ENCODE data around the gene IRF9. TPM values are rescaled to one million over a fixed set of nuclear protein-coding genes. Genes with fewer than 3 reads are reported as not detected.

IRF9 gene
- total RNA-seq, 1 experiment from 2014 or later: 27.6 TPM

GRCh38 chr14:24213866-24214662 lies 53.0 kb downstream of the IRF9 start:
- Histone ChIP-seq H3K4ac (ENCODE audit: low read depth, low read length) (no peak overlapping the region), H2BK15ac (ENCODE audit: low read depth, low read length) (no peak overlapping the region), H3K79me2 (ENCODE audit: insufficient read depth, low read length) (no peaks in the 10 kb centered on the region), H3K9ac (ENCODE audit: extremely low read depth, insufficient read length, low read length) (peak overlapping the region; percentile 75), H4K20me1 (ENCODE audit: control insufficient read depth, insufficient read depth, insufficient read length) (no peaks in the 10 kb centered on the region), H3K23ac (ENCODE audit: insufficient read length, low read depth, low read length) (no peak overlapping the region), H3K9me3 (ENCODE audit: control insufficient read depth, low read depth, low read length) (no peaks in the 10 kb centered on the region), H2BK120ac (ENCODE audit: low read depth, low read length, poor library complexity, severe bottlenecking) (no peak overlapping the region), H2BK5ac (ENCODE audit: insufficient read length, low read length) (no peak overlapping the region), H3K18ac (ENCODE audit: insufficient read length, low read depth, low read length) (no peak overlapping the region), H4K5ac (ENCODE audit: insufficient read length, low read depth, low read length) (no peak overlapping the region), H3K27ac (ENCODE audit: insufficient read length, low read depth, low read length) (peak overlapping the region; percentile 41), H2BK20ac (ENCODE audit: low read depth, low read length, poor library complexity, severe bottlenecking) (no peak overlapping the region), H2BK12ac (ENCODE audit: insufficient read length, low read depth, low read length) (no peak overlapping the region), H3K23me2 (ENCODE audit: insufficient read length, low read depth, low read length, poor library complexity, severe bottlenecking) (peaks cover 11% of the 10 kb centered on the region), H3K4me1 (ENCODE audit: insufficient read depth, low read length) (no peaks in the 10 kb centered on the region), H2AK5ac (ENCODE audit: insufficient read length, low read length) (no peak overlapping the region), H3T11ph (ENCODE audit: low read length) (no peak overlapping the region), H3K27me3 (ENCODE audit: insufficient read depth, low read length) (no peaks in the 10 kb centered on the region), H2AFZ (ENCODE audit: low read length) (no peak overlapping the region), H3K4me2 (ENCODE audit: insufficient read depth, insufficient read length, low read length) (peak overlapping the region; percentile 67), H3K79me1 (ENCODE audit: insufficient read depth, low read depth, low read length, poor library complexity, severe bottlenecking) (peaks cover 2% of the 10 kb centered on the region), H4K8ac (replicated peaks; ENCODE audit: insufficient read length, low read depth, low read length) (no peak overlapping the region), H3K14ac (ENCODE audit: insufficient read depth, low read length) (no peak overlapping the region), H3K56ac (ENCODE audit: insufficient read length, low read depth, low read length) (no peak overlapping the region), H4K91ac (ENCODE audit: insufficient read length, low read depth, low read length) (no peak overlapping the region)
- Mint-ChIP-seq H3K27me3 (ENCODE audit: low read depth) (no peaks in the 10 kb centered on the region; the same call in 1 of the 2 replicates), H3K4me3 (peak overlapping the region; percentile 91 to 96), H3K36me3 (ENCODE audit: insufficient read depth in 1 of 3, low read depth in 3 of 3) (peaks cover 13 to 40% (median 32%) of the 10 kb centered on the region in 3 experiments; a peak in 6 of 7 replicates), H3K27ac (peak overlapping the region; percentile 88 to 100 (median 100); a peak in 6 of 7 replicates), H3K9me3 (no peaks in the 10 kb centered on the region; a peak in 1 of 5 replicates), H3K4me1 (peaks cover 18 to 26% of the 10 kb centered on the region in 2 experiments)
- no peak for DNase-seq
- WGBS (ENCODE audit: extremely low coverage, insufficient read length, low lambda C conversion rate): no CpG with 5 or more reads among the region's 7 CpGs
- 0 out of 3 replicates have a peak, but pooled peaks have one; percentile 16 for TF ChIP-seq CTCF (conservative IDR thresholded peaks at IDR 0.05)

All from H9 (cell line).